HG02798 (cell line): ENCODE measurements around the gene DMAC2.
"Not testable (repeated sequence)": the region's sequence is repeated elsewhere in the genome, so short reads cannot be mapped to it uniquely, and the experiment has no call there.

Source experiments
- ATAC-seq: cut with Tn5 transposase; IDR thresholded peaks from one replicate; pipeline ENCODE4 v1.9.1; 2021; ENCODE audit warnings: mild to moderate bottlenecking; ENCODE audit not compliant: unreplicated experiment, poor library complexity

DMAC2 gene

GRCh38 chr19:41439441-41440222, at the start of gene DMAC2:
Gene DMAC2, minus strand, starts transcription at chr19:41439912. Its CDS starts 13 bp downstream, at chr19:41439899.
- ATAC-seq, result peak; percentile 95

- not testable (repeated sequence) for ATAC-seq
These were observed 47.2 kb upstream of the DMAC2 start for GRCh38 chr19:41486953-41487352.

- ATAC-seq, result no peak
These were observed 45.1 kb upstream of the DMAC2 start for GRCh38 chr19:41484822-41485221.

- ATAC-seq, result no peak
These were observed 40.6 kb upstream of the DMAC2 start for GRCh38 chr19:41480336-41480735.

GRCh38 chr19:41479757-41480191, 40.1 kb upstream of the DMAC2 start:
- ATAC-seq, result no peak

GRCh38 chr19:41478875-41479756, 39.4 kb upstream of the DMAC2 start:
- ATAC-seq, result no peak

- ATAC-seq, result no peak
These were observed 38.5 kb upstream of the DMAC2 start for GRCh38 chr19:41478171-41478570.

- no peak for ATAC-seq
These were observed 36.9 kb upstream of the DMAC2 start for GRCh38 chr19:41476583-41476982.

GRCh38 chr19:41463257-41464256, 23.8 kb upstream of the DMAC2 start:
- ATAC-seq, result not testable (repeated sequence)

- no peak for ATAC-seq
These were observed 22.8 kb upstream of the DMAC2 start for GRCh38 chr19:41462497-41462896.

GRCh38 chr19:41457241-41457640, 17.5 kb upstream of the DMAC2 start:
- peak; percentile 74 for ATAC-seq

- no peak for ATAC-seq
These were observed 16.7 kb upstream of the DMAC2 start for GRCh38 chr19:41456342-41456918.

GRCh38 chr19:41455936-41456335, 16.2 kb upstream of the DMAC2 start:
- ATAC-seq, result no peak

- ATAC-seq, result no peak
These were observed 13.0 kb upstream of the DMAC2 start for GRCh38 chr19:41452584-41453275.

- no peak for ATAC-seq
These were observed 10.1 kb upstream of the DMAC2 start for GRCh38 chr19:41449865-41450178.

- ATAC-seq, result peak; percentile 66
These were observed 9.6 kb upstream of the DMAC2 start for GRCh38 chr19:41449079-41449864.

GRCh38 chr19:41447732-41448332, 8.1 kb upstream of the DMAC2 start:
- no peak for ATAC-seq

GRCh38 chr19:41445575-41445974, 5.9 kb upstream of the DMAC2 start:
- no peak for ATAC-seq
